ENCODE results near the gene PRKAR1B.

The PRKAR1B gene

DNA sequence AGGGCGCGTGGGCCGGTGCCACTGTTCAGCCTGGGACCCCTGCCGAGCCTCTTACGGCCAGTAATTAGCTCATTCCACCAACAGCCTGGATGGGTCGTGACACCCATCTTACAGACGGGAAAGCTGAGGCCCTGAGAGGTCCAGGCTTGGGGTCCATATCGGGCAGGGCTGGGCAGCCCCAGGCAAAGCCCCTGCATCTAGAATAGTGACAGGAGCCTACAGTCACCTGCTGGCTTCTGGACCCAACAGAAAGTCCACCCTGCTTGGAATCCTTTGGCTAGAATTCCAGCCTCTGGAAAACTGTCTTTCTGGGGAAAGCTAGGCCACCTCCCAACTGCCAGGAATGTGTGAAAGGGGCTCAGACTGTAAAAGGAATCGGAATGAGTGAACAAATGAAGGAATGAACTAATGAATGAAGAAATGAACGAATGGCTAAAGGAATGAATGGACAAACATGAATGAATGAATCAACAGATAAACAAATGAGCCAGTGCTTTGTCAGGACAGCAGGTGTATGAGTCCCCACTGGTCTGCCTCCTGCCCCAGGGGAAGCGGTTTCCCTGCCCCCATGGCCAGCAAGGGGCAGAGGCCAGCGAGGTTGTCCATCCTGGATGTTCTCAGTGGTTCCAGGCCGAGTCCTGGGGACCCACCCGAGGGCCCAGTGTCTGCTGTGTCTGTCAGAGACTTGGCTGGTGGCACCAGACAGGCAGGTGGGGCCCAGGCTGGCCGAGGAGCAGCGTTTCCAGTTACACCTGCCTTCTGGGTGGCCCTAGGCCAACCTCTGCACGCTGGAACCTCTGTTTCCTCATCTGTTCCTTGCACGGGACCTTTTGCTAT lies 183.4 kb downstream of the PRKAR1B start:
- no peak overlapping the region for H3K4me3 ChIP-seq (ENCODE audit: low read length)
- TF ChIP-seq, protein P1, sequence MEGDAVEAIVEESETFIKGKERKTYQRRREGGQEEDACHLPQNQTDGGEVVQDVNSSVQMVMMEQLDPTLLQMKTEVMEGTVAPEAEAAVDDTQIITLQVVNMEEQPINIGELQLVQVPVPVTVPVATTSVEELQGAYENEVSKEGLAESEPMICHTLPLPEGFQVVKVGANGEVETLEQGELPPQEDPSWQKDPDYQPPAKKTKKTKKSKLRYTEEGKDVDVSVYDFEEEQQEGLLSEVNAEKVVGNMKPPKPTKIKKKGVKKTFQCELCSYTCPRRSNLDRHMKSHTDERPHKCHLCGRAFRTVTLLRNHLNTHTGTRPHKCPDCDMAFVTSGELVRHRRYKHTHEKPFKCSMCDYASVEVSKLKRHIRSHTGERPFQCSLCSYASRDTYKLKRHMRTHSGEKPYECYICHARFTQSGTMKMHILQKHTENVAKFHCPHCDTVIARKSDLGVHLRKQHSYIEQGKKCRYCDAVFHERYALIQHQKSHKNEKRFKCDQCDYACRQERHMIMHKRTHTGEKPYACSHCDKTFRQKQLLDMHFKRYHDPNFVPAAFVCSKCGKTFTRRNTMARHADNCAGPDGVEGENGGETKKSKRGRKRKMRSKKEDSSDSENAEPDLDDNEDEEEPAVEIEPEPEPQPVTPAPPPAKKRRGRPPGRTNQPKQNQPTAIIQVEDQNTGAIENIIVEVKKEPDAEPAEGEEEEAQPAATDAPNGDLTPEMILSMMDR (conservative IDR thresholded peaks at IDR 0.05; ENCODE audit: low read depth, low read length), result no peak
- no peak for DNase-seq (ENCODE audit: low read depth)

DNA sequence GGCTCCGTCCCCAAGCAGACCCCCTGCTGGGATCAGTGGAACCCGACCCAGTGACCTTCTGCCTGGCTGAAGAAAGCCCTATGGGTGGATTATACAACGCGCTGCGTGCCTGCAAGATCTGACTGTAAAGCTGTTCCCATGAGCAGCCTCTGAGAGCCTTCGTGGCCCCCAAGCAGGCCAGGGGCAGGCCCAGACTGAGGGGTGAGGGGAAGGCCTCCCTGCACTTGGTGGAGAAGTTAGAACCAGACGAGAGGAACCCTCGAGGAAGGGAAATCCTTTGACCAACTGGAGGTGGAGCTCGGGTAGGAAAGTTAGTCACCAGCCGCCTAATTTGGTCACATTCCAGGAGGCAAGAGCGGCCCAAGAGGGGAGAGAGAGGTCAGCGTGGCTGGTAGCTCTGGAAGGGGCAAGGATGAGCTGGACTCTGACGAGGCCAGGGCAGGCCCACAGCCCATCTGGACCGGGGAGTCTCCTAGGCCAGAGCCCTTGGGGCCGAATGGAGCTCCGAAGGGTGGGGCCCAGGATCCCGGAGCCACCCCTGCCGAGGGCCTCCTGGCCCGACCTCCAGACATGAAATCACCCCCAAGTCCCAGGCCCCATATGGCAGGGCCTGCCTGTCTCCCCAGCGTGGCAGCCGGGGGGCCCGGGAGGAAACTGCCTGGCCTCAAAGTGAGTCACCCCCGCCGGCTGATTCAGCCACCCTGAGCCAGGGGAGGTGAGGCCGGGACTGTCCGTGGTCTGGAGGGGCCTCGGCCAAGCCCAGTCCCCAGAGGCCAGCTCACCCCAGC lies 184.2 kb downstream of the PRKAR1B start:
- peak; percentile 76 for DNase-seq (ENCODE audit: low read depth)
- H3K4me3 ChIP-seq (ENCODE audit: low read length), result no peak overlapping the region
- TF ChIP-seq, protein P1 (conservative IDR thresholded peaks at IDR 0.05; ENCODE audit: low read depth, low read length), result no peak

DNA sequence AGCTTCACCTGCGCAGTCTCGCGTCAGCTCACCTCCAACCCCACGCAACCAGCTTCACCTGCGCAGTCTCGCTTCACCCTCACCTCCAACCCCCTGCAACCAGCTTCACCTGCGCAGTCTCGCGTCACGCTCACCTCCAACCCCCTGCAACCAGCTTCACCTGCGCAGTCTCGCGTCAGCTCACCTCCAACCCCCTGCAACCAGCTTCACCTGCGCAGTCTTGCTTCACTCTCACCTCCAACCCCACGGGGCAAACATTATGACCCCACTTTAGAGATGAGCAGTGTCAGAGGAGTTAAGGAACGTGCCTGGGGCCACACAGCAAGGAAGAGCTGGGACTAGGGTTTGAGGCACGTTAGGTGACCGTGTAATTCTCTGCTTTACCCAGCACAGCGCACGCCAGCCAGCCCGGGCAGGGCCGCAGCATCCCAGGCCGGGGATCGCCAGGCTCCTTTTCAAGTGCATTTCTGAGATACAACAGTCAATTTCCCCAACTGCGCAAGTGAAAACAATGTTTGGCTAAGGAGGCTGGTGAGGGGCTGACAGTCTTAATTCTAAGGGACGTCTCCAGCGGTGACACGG lies 184.9 kb downstream of the PRKAR1B start:
- H3K4me3 ChIP-seq (ENCODE audit: low read length), result no peak overlapping the region
- DNase-seq (ENCODE audit: low read depth), result no peak
- TF ChIP-seq, protein P1 (conservative IDR thresholded peaks at IDR 0.05; ENCODE audit: low read depth, low read length), result no peak

DNA sequence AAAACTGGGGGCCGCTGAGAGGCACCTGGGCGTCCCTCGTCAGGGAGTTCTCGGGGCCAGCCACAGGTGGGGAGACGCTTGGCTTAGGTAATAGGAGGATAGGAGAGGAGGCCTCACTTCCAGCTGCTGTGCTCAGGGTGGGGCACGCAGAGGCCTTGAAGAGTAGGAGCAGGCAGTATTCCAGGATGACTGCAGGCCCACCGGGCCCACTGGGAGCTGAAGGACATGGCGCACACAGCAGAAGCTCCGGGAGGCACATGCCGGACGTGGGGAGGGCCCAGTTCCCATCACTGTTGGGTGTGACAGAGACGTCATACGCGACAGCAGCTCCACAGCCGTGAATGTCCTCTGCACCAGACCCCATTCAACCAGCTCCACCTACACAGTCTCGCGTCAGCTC lies 185.4 kb downstream of the PRKAR1B start:
- H3K4me3 ChIP-seq (ENCODE audit: low read length), result no peak overlapping the region
- TF ChIP-seq, protein P1 (conservative IDR thresholded peaks at IDR 0.05; ENCODE audit: low read depth, low read length), result no peak
- no peak for DNase-seq (ENCODE audit: low read depth)

DNA sequence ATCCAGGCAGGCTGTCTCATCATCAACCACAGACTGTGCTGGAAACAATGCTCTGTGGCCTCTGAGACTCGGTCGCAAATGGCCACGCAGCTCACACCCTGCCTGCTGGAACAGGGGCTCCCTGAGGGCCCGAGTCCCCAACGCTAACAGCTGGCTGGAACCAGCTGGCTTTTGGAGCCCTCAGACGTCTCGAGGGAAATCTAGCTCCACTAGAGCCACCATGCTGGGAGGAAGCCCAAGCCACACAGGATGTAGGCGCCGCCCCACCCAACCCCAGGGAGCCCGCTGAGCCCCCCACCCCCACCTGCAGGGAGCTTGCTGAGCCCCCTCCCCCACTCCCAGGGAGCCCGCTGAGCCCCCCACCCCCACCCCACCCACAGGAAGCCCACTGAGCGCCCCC lies 186.1 kb downstream of the PRKAR1B start:
- TF ChIP-seq, protein P1 (conservative IDR thresholded peaks at IDR 0.05; ENCODE audit: low read depth, low read length), result no peak

DNA sequence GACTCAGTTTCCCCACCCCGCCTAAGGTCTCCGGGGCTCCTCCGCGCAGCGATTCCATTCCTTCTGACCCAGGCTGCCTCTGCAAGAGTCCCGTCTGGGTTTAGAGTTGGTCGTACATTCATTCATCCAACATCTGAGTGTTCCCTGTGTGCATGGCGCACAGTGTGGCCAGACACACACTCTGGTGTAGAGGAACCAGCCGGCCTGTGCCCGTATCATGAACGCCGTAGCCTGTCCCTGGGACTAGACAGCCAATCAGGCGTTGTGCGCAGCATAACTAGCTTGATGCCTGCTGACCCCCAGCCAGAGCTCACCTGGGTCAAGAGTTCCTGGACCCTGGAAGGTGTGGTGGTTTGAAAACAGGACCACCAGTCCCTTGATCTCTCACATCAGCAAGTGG lies 186.5 kb downstream of the PRKAR1B start:
- TF ChIP-seq, protein P1 (conservative IDR thresholded peaks at IDR 0.05; ENCODE audit: low read depth, low read length), result no peak
- no peak overlapping the region for H3K4me3 ChIP-seq (ENCODE audit: low read length)

More for the DNA sequence above, 186.1 kb downstream of the PRKAR1B start:
- H3K4me3 ChIP-seq (ENCODE audit: low read length), result no peak overlapping the region
- DNase-seq (ENCODE audit: low read depth), result no peak

More for the DNA sequence above, 186.5 kb downstream of the PRKAR1B start:
- DNase-seq (ENCODE audit: low read depth), result no peak
